HG02852 (cell line): ENCODE results near the gene AKAP1.

Source experiments
- ATAC-seq: cut with Tn5 transposase; IDR thresholded peaks from one replicate; pipeline ENCODE4 v1.9.1; 2021; ENCODE audit warnings: mild to moderate bottlenecking, moderate library complexity; ENCODE audit not compliant: unreplicated experiment

AKAP1 gene

GRCh38 chr17:57105591-57105990 is 20.5 kb downstream of the AKAP1 start:
- ATAC-seq: no peak

- no peak for ATAC-seq
Observed at GRCh38 chr17:57106107-57106835, 21.2 kb downstream of the AKAP1 start.

- ATAC-seq: no peak
Observed at GRCh38 chr17:57106836-57107497, 21.9 kb downstream of the AKAP1 start.

- no peak for ATAC-seq
Observed at GRCh38 chr17:57107498-57108101, 22.6 kb downstream of the AKAP1 start.

GRCh38 chr17:57108671-57109392 is 23.8 kb downstream of the AKAP1 start:
- no peak for ATAC-seq

GRCh38 chr17:57109393-57110151 is 24.5 kb downstream of the AKAP1 start:
- no peak for ATAC-seq

GRCh38 chr17:57110152-57110542 is 25.1 kb downstream of the AKAP1 start:
- ATAC-seq: no peak

- no peak for ATAC-seq
Observed at GRCh38 chr17:57110579-57111325, 25.7 kb downstream of the AKAP1 start.

GRCh38 chr17:57111386-57111785 is 26.3 kb downstream of the AKAP1 start:
- ATAC-seq: no peak

GRCh38 chr17:57113011-57113410 is 28.0 kb downstream of the AKAP1 start:
- ATAC-seq: no peak

GRCh38 chr17:57113656-57114055 is 28.6 kb downstream of the AKAP1 start:
- ATAC-seq: no peak

GRCh38 chr17:57114085-57114673 is 29.1 kb downstream of the AKAP1 start:
- no peak for ATAC-seq

GRCh38 chr17:57115377-57115776 is 30.3 kb downstream of the AKAP1 start:
- ATAC-seq: no peak

GRCh38 chr17:57115916-57116315 is 30.9 kb downstream of the AKAP1 start:
- ATAC-seq: no peak

- ATAC-seq: no peak
Observed at GRCh38 chr17:57117798-57118197, 32.8 kb downstream of the AKAP1 start.

GRCh38 chr17:57120814-57121213 is 35.8 kb downstream of the AKAP1 start:
- ATAC-seq: no peak

- no peak for ATAC-seq
Observed at GRCh38 chr17:57121308-57122042, 36.4 kb downstream of the AKAP1 start.

GRCh38 chr17:57124053-57124452 is 39.0 kb downstream of the AKAP1 start:
- no peak for ATAC-seq

GRCh38 chr17:57125406-57125805 is 40.4 kb downstream of the AKAP1 start:
- no peak for ATAC-seq
